ENCODE data around the gene PAK5.

Gene PAK5

DNA sequence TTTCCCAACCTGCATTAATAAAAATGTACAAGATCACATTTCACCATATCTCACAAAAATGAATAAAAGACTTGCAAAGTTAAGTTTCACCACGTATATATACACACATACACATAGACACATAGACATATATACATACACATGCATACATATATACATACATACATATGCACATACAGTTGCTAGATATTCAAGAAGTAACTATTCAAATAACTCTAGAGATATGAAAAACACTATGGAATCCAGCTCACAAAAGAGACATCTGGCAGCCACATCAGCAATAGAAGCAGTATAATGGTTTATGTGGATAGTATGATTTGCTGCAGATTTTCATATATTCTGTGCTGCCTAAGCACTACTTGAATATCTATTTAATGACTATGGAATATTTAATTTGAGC, 28.1 kb downstream of the PAK5 start:
- H3K9me3 ChIP-seq: no peaks in the 10 kb centered on the region
- H3K27ac ChIP-seq: no peak overlapping the region
- H3K36me3 ChIP-seq: no peaks in the 10 kb centered on the region
- H3K27me3 ChIP-seq: no peaks in the 10 kb centered on the region
- H3K4me3 ChIP-seq (ENCODE audit: low read depth in 1 of 2, low read length in 1 of 2): no peak overlapping the region
- no peaks in the 10 kb centered on the region for H3K4me1 ChIP-seq (ENCODE audit: control insufficient read depth in 1 of 2, insufficient read depth in 1 of 2, low read depth in 1 of 2, low read length in 1 of 2)
- TF ChIP-seq, protein P1, sequence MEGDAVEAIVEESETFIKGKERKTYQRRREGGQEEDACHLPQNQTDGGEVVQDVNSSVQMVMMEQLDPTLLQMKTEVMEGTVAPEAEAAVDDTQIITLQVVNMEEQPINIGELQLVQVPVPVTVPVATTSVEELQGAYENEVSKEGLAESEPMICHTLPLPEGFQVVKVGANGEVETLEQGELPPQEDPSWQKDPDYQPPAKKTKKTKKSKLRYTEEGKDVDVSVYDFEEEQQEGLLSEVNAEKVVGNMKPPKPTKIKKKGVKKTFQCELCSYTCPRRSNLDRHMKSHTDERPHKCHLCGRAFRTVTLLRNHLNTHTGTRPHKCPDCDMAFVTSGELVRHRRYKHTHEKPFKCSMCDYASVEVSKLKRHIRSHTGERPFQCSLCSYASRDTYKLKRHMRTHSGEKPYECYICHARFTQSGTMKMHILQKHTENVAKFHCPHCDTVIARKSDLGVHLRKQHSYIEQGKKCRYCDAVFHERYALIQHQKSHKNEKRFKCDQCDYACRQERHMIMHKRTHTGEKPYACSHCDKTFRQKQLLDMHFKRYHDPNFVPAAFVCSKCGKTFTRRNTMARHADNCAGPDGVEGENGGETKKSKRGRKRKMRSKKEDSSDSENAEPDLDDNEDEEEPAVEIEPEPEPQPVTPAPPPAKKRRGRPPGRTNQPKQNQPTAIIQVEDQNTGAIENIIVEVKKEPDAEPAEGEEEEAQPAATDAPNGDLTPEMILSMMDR (IDR thresholded peaks at IDR 0.05): no peak

DNA sequence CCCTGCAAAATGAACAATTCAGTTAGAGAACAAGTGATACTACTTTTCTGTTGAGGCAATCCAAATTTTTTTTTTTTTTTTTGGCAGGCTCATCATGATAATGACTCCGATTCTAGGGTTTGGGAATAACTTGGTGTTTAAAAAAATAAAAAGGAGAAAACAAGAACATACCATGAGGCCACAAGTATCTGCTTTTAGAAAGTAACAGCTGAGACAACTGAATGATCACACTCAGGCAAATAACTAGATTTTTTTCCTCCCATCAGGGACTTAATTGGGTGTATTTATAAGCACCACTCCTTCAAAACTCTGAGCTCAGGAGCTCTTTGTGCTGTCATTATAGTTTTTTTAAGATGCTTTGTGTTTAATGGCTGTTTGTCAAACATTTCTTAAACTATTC, 29.6 kb downstream of the PAK5 start:
- no peaks in the 10 kb centered on the region for H3K4me1 ChIP-seq (ENCODE audit: control insufficient read depth in 1 of 2, insufficient read depth in 1 of 2, low read depth in 1 of 2, low read length in 1 of 2)
- H3K4me3 ChIP-seq (ENCODE audit: low read depth in 1 of 2, low read length in 1 of 2): no peak overlapping the region
- no peaks in the 10 kb centered on the region for H3K36me3 ChIP-seq
- no peaks in the 10 kb centered on the region for H3K9me3 ChIP-seq
- H3K27me3 ChIP-seq: no peaks in the 10 kb centered on the region
- H3K27ac ChIP-seq: no peak overlapping the region
- TF ChIP-seq, protein P1 (IDR thresholded peaks at IDR 0.05): no peak

DNA sequence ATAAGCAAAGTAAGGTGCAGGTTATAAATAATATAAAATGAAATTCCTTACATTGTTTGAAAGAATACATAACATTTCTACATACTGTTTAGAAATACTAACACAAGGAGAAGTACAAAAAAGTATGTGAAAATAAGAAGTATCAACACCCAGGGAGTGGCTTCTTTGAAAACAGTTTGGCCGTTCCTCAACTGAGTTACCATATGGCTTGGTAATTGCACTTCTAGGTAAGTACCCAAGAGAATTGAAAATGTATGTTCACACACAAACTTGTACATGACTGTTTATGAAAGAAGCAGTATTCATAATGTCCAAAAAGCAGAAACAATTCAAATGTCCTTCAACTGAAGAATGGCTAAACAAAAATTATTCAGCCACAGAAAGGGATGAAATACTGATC, 30.7 kb downstream of the PAK5 start:
- Histone ChIP-seq H3K4me1 (ENCODE audit: control insufficient read depth in 1 of 2, insufficient read depth in 1 of 2, low read depth in 1 of 2, low read length in 1 of 2) (no peaks in the 10 kb centered on the region), H3K27me3 (no peaks in the 10 kb centered on the region), H3K9me3 (no peaks in the 10 kb centered on the region), H3K36me3 (no peaks in the 10 kb centered on the region), H3K4me3 (ENCODE audit: low read depth in 1 of 2, low read length in 1 of 2) (no peak overlapping the region), H3K27ac (no peak overlapping the region)
- TF ChIP-seq, protein P1 (IDR thresholded peaks at IDR 0.05): no peak

DNA sequence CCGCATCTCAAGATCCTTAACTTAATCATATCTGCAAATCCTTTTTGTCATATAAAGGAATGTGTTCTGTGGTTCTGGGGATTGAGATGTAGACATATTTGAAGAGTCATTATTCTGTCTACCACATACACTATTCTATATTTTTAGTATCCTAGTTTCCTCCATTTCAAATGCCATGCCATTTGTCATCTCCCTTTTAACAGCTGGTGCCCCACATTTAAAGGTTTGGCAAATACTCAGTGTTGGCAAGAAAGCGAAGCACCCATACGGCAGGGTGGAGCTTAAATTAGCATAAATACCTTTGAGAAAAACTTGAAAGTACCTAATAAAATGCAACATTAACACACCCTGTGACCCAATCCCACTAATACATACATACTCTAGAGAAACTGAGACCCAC, 31.7 kb downstream of the PAK5 start:
- H3K27me3 ChIP-seq: no peaks in the 10 kb centered on the region
- no peaks in the 10 kb centered on the region for H3K9me3 ChIP-seq
- H3K27ac ChIP-seq: no peak overlapping the region
- H3K36me3 ChIP-seq: no peaks in the 10 kb centered on the region
- TF ChIP-seq, protein P1 (IDR thresholded peaks at IDR 0.05): no peak
- H3K4me1 ChIP-seq (ENCODE audit: control insufficient read depth in 1 of 2, insufficient read depth in 1 of 2, low read depth in 1 of 2, low read length in 1 of 2): no peaks in the 10 kb centered on the region
- H3K4me3 ChIP-seq (ENCODE audit: low read depth in 1 of 2, low read length in 1 of 2): no peak overlapping the region

DNA sequence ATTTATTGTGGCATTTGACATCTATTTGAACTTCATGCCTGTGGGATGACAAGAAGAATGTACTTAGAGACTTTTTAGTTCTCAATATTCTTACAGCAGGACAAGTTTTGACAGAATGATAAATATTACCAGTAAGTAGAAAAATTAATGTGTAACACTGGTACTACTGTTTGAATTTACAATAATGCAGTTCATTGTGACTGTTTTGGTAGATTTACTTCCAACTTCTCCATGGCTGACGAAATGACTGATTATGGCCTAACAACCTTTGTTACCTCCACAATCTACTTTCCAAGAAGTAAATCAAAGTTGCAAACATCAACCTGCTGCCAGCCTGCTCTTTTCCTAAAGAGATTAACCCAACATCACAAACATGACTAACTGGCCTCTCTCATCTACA, 38.5 kb downstream of the PAK5 start:
- no peaks in the 10 kb centered on the region for H3K9me3 ChIP-seq
- H3K4me3 ChIP-seq (ENCODE audit: low read depth in 1 of 2, low read length in 1 of 2): no peak overlapping the region
- H3K27me3 ChIP-seq: no peaks in the 10 kb centered on the region
- no peaks in the 10 kb centered on the region for H3K4me1 ChIP-seq (ENCODE audit: control insufficient read depth in 1 of 2, insufficient read depth in 1 of 2, low read depth in 1 of 2, low read length in 1 of 2)
- no peak overlapping the region for H3K27ac ChIP-seq
- no peaks in the 10 kb centered on the region for H3K36me3 ChIP-seq
- TF ChIP-seq, protein P1 (IDR thresholded peaks at IDR 0.05): no peak

DNA sequence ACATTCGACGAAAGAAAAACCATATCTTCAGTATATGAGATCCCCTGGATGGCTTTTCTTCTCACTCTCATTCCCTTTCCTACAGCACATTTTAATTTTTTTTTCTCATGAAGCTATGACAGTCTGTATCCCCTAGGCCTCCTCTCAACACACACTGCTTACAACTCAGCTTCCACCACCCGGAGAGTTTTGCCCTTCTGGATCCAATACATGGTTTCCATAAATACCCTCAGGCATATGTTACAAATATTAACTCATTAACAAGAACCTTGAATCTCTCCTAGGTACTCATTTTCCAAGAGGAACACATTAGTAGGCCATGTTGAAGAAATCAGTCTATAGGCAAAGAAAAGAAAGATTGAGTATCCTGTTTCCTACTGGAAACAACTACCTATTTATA, 44.0 kb downstream of the PAK5 start:
- no peak overlapping the region for H3K27ac ChIP-seq
- no peaks in the 10 kb centered on the region for H3K36me3 ChIP-seq
- no peak overlapping the region for H3K4me3 ChIP-seq (ENCODE audit: low read depth in 1 of 2, low read length in 1 of 2)
- H3K9me3 ChIP-seq: no peaks in the 10 kb centered on the region
- H3K27me3 ChIP-seq: no peaks in the 10 kb centered on the region
- TF ChIP-seq, protein P1 (IDR thresholded peaks at IDR 0.05): no peak
- no peaks in the 10 kb centered on the region for H3K4me1 ChIP-seq (ENCODE audit: control insufficient read depth in 1 of 2, insufficient read depth in 1 of 2, low read depth in 1 of 2, low read length in 1 of 2)
